ENCODE results near the gene CYSRT1.

Gene CYSRT1

DNA sequence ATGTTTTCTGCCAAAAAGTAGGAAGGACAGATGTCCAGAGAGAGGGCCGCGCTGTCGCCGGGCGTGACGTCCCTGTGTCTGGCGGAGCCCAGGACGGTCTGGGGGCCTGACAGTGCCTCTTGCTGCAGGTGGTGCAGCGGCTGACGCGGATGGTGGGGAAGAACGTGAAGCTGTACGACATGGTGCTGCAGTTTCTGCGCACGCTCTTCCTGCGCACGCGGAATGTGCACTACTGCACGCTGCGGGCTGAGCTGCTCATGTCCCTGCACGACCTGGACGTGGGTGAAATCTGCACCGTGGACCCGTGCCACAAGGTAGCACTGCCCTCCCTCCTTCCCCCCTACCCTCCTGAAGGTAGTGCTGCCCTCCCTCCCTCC is 37.9 kb downstream of the CYSRT1 start:
- H3K27ac ChIP-seq, result no peak overlapping the region
- H3K4me3 ChIP-seq (ENCODE audit: low read depth, low read length), result no peak overlapping the region
- no peaks in the 10 kb centered on the region for H3K27me3 ChIP-seq (ENCODE audit: insufficient read depth, low read depth, severe bottlenecking)
- no peak for DNase-seq
- H3K36me3 ChIP-seq, result no peaks in the 10 kb centered on the region
- TF ChIP-seq, protein P1, sequence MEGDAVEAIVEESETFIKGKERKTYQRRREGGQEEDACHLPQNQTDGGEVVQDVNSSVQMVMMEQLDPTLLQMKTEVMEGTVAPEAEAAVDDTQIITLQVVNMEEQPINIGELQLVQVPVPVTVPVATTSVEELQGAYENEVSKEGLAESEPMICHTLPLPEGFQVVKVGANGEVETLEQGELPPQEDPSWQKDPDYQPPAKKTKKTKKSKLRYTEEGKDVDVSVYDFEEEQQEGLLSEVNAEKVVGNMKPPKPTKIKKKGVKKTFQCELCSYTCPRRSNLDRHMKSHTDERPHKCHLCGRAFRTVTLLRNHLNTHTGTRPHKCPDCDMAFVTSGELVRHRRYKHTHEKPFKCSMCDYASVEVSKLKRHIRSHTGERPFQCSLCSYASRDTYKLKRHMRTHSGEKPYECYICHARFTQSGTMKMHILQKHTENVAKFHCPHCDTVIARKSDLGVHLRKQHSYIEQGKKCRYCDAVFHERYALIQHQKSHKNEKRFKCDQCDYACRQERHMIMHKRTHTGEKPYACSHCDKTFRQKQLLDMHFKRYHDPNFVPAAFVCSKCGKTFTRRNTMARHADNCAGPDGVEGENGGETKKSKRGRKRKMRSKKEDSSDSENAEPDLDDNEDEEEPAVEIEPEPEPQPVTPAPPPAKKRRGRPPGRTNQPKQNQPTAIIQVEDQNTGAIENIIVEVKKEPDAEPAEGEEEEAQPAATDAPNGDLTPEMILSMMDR (IDR thresholded peaks at IDR 0.05; ENCODE audit: low read depth, low read length), result no peak
- H3K9me3 ChIP-seq (ENCODE audit: severe bottlenecking), result no peaks in the 10 kb centered on the region

DNA sequence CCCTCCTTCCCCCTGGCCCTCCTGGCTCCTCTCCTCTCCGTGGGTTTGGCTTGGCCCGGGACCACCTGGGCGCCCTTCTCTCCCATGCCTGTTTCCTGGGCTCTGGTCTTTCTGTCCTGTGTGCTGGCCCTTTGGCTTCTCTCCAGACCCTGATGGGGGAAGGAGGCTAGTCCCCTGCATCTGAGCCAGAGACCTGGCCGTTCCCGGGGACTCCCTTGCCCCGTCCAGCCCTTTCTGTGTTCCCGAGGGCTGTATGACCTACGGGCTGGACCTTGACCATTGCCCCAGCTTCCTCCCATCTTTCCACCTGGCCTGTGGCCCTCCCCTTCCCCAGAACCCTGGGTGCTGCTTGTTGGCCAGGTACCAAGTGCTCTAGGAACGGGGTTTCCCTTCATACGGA is 38.5 kb downstream of the CYSRT1 start:
- no peaks in the 10 kb centered on the region for H3K27me3 ChIP-seq (ENCODE audit: insufficient read depth, low read depth, severe bottlenecking)
- TF ChIP-seq, protein P1 (IDR thresholded peaks at IDR 0.05; ENCODE audit: low read depth, low read length), result no peak
- no peaks in the 10 kb centered on the region for H3K9me3 ChIP-seq (ENCODE audit: severe bottlenecking)
- H3K27ac ChIP-seq, result no peak overlapping the region
- H3K36me3 ChIP-seq, result peaks cover under 1% of the 10 kb centered on the region; the same call in 1 of the 2 replicates
- no peak for DNase-seq
- H3K4me3 ChIP-seq (ENCODE audit: low read depth, low read length), result no peak overlapping the region

DNA sequence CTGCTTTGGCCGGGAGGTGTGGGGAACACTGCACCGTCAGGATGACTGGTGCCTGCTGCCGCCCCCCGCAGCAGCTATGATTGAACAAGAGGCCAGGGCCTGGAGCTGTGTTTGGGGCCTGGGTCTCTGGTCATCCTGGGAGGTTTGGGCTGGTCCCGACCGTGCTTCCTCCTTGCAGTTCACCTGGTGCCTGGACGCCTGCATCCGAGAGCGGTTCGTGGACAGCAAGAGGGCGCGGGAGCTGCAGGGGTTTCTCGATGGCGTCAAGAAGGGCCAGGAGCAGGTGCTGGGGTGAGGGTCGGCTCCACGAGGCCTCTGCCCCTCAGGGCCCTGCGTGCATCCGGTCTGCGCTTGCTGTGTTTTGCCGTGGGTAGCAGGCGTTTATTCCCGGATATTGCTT is 39.1 kb downstream of the CYSRT1 start:
- no peak overlapping the region for H3K27ac ChIP-seq
- H3K27me3 ChIP-seq (ENCODE audit: insufficient read depth, low read depth, severe bottlenecking), result no peaks in the 10 kb centered on the region
- no peaks in the 10 kb centered on the region for H3K9me3 ChIP-seq (ENCODE audit: severe bottlenecking)
- no peak overlapping the region for H3K4me3 ChIP-seq (ENCODE audit: low read depth, low read length)
- peaks cover 4% of the 10 kb centered on the region; the same call in 1 of the 2 replicates for H3K36me3 ChIP-seq
- DNase-seq, result no peak
- TF ChIP-seq, protein P1 (IDR thresholded peaks at IDR 0.05; ENCODE audit: low read depth, low read length), result no peak

DNA sequence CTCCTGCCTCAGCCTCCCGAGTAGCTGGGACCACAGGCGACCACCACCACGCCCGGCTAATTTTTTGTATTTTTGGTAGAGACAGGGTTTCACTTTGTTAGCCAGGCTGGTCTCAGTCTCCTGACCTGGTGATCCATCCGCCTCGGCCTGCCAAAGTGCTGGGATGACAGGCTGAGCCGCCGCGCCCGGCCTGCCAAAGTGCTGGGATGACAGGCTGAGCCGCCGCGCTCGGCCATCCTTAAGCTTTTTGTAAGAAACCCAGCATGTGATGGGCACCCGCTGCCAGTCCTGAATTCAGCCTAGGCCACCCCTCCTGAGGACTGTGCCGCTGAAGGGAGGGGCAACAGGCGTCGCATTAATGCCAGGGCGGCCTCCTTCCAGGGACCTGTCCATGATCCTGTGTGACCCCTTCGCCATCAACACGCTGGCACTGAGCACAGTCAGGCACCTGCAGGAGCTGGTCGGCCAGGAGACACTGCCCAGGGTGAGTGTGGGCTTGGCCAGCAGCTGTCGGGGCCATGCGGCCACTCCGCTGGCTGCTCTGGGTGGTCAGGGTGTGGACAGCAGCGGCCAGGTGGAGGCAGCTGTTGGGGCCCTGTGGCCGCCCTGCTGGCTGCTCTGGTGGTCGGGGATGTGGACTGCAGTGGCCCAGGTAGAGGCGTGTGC is 40.7 kb downstream of the CYSRT1 start:
- H3K27ac ChIP-seq, result no peak overlapping the region
- H3K27me3 ChIP-seq (ENCODE audit: insufficient read depth, low read depth, severe bottlenecking), result no peaks in the 10 kb centered on the region
- DNase-seq, result no peak
- no peaks in the 10 kb centered on the region for H3K9me3 ChIP-seq (ENCODE audit: severe bottlenecking)
- peaks cover 4% of the 10 kb centered on the region; the same call in 1 of the 2 replicates for H3K36me3 ChIP-seq
- no peak overlapping the region for H3K4me3 ChIP-seq (ENCODE audit: low read depth, low read length)
- TF ChIP-seq, protein P1 (IDR thresholded peaks at IDR 0.05; ENCODE audit: low read depth, low read length), result no peak

DNA sequence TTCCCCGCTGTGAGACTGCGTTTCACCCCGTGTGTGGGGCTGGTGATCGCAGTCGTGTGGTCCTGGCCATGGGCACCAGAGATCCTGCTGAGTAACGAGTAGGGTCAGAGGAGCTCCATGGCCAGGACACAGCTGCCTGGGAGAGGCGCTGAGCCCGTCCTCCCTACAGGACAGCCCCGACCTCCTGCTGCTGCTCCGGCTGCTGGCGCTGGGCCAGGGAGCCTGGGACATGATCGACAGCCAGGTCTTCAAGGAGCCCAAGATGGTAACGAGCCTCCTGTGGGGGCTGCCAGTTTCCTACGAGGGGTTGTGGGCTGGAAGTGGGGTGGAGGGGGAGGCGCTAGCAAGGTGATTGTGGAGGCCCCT is 41.2 kb downstream of the CYSRT1 start:
- TF ChIP-seq, protein P1 (IDR thresholded peaks at IDR 0.05; ENCODE audit: low read depth, low read length), result no peak
- DNase-seq, result no peak
- Histone ChIP-seq H3K27ac (no peak overlapping the region), H3K36me3 (peaks cover 4% of the 10 kb centered on the region; the same call in 1 of the 2 replicates), H3K9me3 (ENCODE audit: severe bottlenecking) (no peaks in the 10 kb centered on the region), H3K4me3 (ENCODE audit: low read depth, low read length) (no peak overlapping the region), H3K27me3 (ENCODE audit: insufficient read depth, low read depth, severe bottlenecking) (no peaks in the 10 kb centered on the region)

All from WERI-Rb-1 (cell line).